Upper lobe of left lung (tissue), 4 donors: ENCODE measurements around the gene SLC6A19.

Source experiments
- CTCF ChIP-seq, 6 experiments: fragments of 450-650 bp in 4 of 6; fragments of 200-600 bp in 2 of 6; sonication (generic) in 2 of 6; IDR thresholded peaks; one replicate each; pipeline ENCODE4 v1.5.1; 2016 to 2019; ENCODE audit warnings: antibody characterized with exemption in 6 of 6
- EP300 ChIP-seq, 4 donors: sonication (generic); formaldehyde crosslinking; IDR thresholded peaks; one replicate each; pipeline ENCODE4 v1.5.1; 2017; ENCODE audit warnings: antibody characterized with exemption in 4 of 4, control low read depth in 2 of 4
- POLR2A ChIP-seq, 4 donors: fragments of 450-650 bp; IDR thresholded peaks; one replicate each; pipeline ENCODE4 v1.5.1; 2016 to 2017; ENCODE audit warnings: antibody characterized with exemption in 4 of 4, mild to moderate bottlenecking in 2 of 4

- TF ChIP-seq CTCF (IDR thresholded peaks at IDR 0.05) (no peak), POLR2A (IDR thresholded peaks at IDR 0.05) (no peak), EP300 (IDR thresholded peaks at IDR 0.05) (no peak)
These were observed 39.3 kb downstream of the SLC6A19 start for GRCh38 chr5:1240496-1241260.
